Lung (tissue), 12 donors: ENCODE data around the gene SULT1A2. TPM values are rescaled to one million over a fixed set of nuclear protein-coding genes. Genes with fewer than 3 reads are reported as not detected.
"Not testable (repeated sequence)": the region's sequence is repeated elsewhere in the genome, so short reads cannot be mapped to it uniquely, and the experiment has no call there.

ENCODE experiments used
- ATAC-seq: fragments of 200-7000 bp; cut with Tn5 transposase; one replicate; pipeline ENCODE4 v1.9.1; 2020; ENCODE audit warnings: moderate number of reproducible peaks; ENCODE audit not compliant: insufficient read depth, low FRiP score
- DNase-seq, 3 donors: peaks; one replicate each; pipeline ENCODE4 v3.0.0-alpha.2; 2013 to 2017
- H3K27ac ChIP-seq, 2 donors: one replicate each; pipeline ENCODE4 v1.5.1; 2013; ENCODE audit warnings: mild to moderate bottlenecking in 2 of 2, moderate library complexity in 2 of 2, control low read depth in 1 of 2, inconsistent platforms in 1 of 2, low read depth in 1 of 2, low read length in 1 of 2
- H3K27me3 ChIP-seq, 3 donors: one replicate each; pipeline ENCODE4 v1.5.1; 2013; ENCODE audit warnings: low read length in 2 of 3; ENCODE audit not compliant: control insufficient read depth in 3 of 3, insufficient read depth in 3 of 3
- H3K36me3 ChIP-seq, 4 donors: one replicate each; pipeline ENCODE4 v1.5.1; 2013; ENCODE audit warnings: low read length in 4 of 4, mild to moderate bottlenecking in 1 of 4, moderate library complexity in 1 of 4; ENCODE audit not compliant: control insufficient read depth in 4 of 4, insufficient read depth in 4 of 4
- H3K4me1 ChIP-seq, 5 donors: one replicate each; pipeline ENCODE4 v1.5.1; 2013; ENCODE audit warnings: low read length in 5 of 5, mild to moderate bottlenecking in 2 of 5, moderate library complexity in 1 of 5; ENCODE audit not compliant: control insufficient read depth in 5 of 5, insufficient read depth in 5 of 5
- H3K4me3 ChIP-seq: one replicate; pipeline ENCODE4 v1.5.1; 2013; ENCODE audit warnings: mild to moderate bottlenecking, control low read depth, moderate library complexity
- H3K9ac ChIP-seq, 2 donors: one replicate each; pipeline ENCODE4 v1.5.1; 2013; ENCODE audit warnings: low read length in 2 of 2, control low read depth in 1 of 2; ENCODE audit not compliant: insufficient read depth in 1 of 2
- H3K9me3 ChIP-seq, 4 donors: one replicate each; pipeline ENCODE4 v1.5.1; 2013; ENCODE audit warnings: low read length in 3 of 4, mild to moderate bottlenecking in 1 of 4, moderate library complexity in 1 of 4; ENCODE audit not compliant: control insufficient read depth in 4 of 4, insufficient read depth in 3 of 4
- WGBS, 2 donors: extraction: QIAGEN DNeasy Blood & Tissue Kit; methylation state at CpG; one replicate each; pipeline ENCODE4 v1.1.7; 2013; 5-methylcytosine and 5-hydroxymethylcytosine counted together
- polyA plus RNA-seq, 2 donors: library from polyadenylated mRNA; stranded (reverse); fragments of 200-250 nt; gene quantifications; one replicate each; pipeline ENCODE4 v1.2.1, GENCODE V29; 2013
- total RNA-seq, 2 donors: library from RNA; depleted of rRNA in 1 of 2; stranded (reverse); fragments of >200 nt in 1 of 2; gene quantifications; one replicate each; pipeline ENCODE4 v1.2.1, GENCODE V29; 2014 to 2021
- TF ChIP-seq, protein P1 (sequence below): IDR thresholded peaks from 2 replicates; pipeline ENCODE4 v1.5.1; 2012; ENCODE audit warnings: mild to moderate bottlenecking; ENCODE audit errors: control extremely low read depth, extremely low read depth
- donor health status: control.
- donor health status: control.
- donor health status: Bipolar disorder and iron deficiency.
- donor health status: healthy.
- donor health status: DM: yes; HTN: yes; CAD: no.

Gene SULT1A2
- total and polyA plus RNA-seq, 4 donors, result 3.7 to 14.2 (median 6.1) TPM

DNA sequence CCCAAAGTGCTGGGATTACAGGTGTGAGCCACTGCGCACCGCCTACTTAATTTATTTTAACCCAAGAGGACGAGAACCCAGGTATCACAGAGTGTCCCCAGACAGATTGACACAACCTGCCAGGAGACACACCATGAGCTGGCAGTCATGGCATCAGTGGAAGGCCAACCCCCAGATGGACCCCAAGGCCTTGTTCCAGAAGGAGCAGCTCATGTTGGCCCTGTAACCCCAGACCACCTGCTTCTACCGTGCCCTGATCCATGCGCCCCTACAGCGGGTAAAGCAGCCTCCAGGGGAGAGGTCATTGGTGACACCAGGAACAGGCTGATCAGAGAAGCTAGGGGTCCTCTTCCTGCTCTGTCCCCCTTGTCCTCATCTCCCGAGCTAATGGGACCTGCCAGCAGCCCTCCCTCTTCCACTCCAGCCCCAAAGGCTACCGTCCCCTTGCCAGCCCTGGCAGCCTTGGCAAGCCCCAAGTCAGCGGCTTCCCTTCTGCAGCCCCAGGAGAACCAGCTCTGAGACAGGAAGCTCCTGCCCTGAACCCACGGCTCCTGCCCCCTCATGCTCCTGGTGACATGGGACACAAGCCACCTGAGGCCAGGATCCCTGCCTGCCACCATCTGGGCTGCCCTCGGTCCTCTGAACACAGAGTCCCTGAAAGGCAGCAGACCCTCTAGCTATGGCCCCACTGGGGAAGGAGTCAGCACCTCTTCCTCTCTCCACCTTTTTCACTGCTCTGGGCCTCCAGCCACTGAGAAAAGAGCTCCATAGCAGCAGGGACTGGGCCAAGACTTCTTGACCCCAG, 6.7 kb upstream of the SULT1A2 start:
- Histone ChIP-seq H3K9me3 (no peaks in the 10 kb centered on the region), H3K36me3 (peaks cover 0 to 17% (median 0%) of the 10 kb centered on the region in 4 donors), H3K27ac (peak overlapping the region in 1 of 2 donors; percentile 0), H3K27me3 (no peaks in the 10 kb centered on the region), H3K9ac (no peak overlapping the region), H3K4me3 (no peak overlapping the region), H3K4me1 (peaks cover 0 to 3% (median 0%) of the 10 kb centered on the region in 5 donors)
- TF ChIP-seq, protein P1, sequence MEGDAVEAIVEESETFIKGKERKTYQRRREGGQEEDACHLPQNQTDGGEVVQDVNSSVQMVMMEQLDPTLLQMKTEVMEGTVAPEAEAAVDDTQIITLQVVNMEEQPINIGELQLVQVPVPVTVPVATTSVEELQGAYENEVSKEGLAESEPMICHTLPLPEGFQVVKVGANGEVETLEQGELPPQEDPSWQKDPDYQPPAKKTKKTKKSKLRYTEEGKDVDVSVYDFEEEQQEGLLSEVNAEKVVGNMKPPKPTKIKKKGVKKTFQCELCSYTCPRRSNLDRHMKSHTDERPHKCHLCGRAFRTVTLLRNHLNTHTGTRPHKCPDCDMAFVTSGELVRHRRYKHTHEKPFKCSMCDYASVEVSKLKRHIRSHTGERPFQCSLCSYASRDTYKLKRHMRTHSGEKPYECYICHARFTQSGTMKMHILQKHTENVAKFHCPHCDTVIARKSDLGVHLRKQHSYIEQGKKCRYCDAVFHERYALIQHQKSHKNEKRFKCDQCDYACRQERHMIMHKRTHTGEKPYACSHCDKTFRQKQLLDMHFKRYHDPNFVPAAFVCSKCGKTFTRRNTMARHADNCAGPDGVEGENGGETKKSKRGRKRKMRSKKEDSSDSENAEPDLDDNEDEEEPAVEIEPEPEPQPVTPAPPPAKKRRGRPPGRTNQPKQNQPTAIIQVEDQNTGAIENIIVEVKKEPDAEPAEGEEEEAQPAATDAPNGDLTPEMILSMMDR, result no peak
- DNase-seq, result no peak
- 82 to 84% methylated on average over 11 of the region's 11 CpGs for WGBS, 2 donors
- no peak for ATAC-seq

DNA sequence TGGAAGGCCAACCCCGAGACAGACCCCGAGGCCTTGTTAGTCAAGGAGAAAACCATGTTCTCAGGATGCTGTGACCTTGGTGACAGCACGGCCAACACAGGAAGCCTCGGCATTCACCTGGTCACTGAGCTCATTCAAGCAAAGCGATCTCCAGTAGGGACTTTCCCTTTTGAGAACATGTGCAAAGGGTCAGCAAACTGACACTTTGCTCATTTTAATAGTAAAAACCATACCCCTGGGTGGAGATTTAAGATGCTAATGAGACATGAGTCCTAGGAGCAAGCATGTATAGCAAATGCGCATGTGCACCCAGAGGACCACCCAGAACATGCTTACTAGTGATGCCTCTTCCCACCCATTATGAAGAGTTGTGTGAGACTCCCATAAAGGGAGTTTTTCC, 5.7 kb upstream of the SULT1A2 start:
- Histone ChIP-seq H3K4me3 (no peak overlapping the region), H3K9me3 (no peaks in the 10 kb centered on the region), H3K9ac (no peak overlapping the region), H3K4me1 (peaks cover 0 to 6% (median 0%) of the 10 kb centered on the region in 5 donors), H3K36me3 (peaks cover 0 to 17% (median 0%) of the 10 kb centered on the region in 4 donors), H3K27ac (no peak overlapping the region), H3K27me3 (no peaks in the 10 kb centered on the region)
- 74 to 91% methylated on average over 4 to 5 of the region's 6 CpGs for WGBS, 2 donors
- DNase-seq, result no peak
- ATAC-seq, result no peak
- TF ChIP-seq, protein P1, result no peak

DNA sequence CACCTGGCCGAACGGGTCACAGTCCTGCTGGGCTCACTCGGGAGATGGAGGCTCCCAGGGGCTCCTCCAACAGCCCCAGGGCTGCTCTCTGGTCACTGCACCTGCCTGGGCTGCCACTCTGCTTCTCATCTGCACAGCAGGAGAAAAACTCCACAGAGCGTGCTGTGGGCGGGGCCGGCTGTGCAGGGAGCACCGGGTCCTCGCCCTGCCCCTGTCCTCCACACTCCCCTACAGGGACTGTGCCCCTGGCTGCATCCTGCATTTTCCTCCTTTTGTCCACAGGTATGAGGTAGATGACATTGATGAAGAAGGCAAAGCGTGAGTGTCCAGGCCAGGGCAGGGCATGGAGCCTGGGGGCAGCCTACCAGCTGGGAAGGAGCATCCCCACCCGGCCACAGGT, 5.2 kb upstream of the SULT1A2 start:
- H3K4me1 ChIP-seq, result peaks cover 0 to 10% (median 0%) of the 10 kb centered on the region in 5 donors
- H3K36me3 ChIP-seq, result peaks cover 0 to 17% (median 0%) of the 10 kb centered on the region in 4 donors
- H3K27me3 ChIP-seq, ATAC-seq, H3K9me3 ChIP-seq, DNase-seq, H3K27ac ChIP-seq, H3K9ac ChIP-seq, H3K4me3 ChIP-seq: not testable (repeated sequence)
- WGBS, 2 donors, result 83 to 86% methylated on average over 4 to 5 of the region's 10 CpGs

DNA sequence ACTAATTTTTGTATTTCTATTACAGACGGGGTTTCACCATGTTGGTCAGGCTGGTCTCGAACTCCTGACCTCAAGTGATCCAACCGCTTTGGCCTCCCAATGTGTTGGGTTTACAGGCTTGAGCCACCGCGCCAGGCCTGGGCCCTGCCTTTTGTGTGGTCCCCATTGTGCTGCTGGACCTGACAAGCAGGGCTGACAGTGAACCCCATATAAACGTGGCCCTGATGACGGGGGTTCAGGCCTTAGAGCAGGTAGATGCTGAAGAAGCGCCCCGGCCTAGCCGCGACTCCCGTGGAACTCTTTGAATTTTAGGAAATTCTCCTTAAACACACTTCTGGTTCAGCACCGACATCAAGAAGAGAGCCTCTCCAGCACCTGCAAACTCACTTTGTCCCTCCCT, 4.7 kb upstream of the SULT1A2 start:
- not testable (repeated sequence) for H3K27me3 ChIP-seq, H3K4me3 ChIP-seq, H3K27ac ChIP-seq, ATAC-seq, DNase-seq, H3K9me3 ChIP-seq, H3K9ac ChIP-seq
- peaks cover 0 to 14% (median 0%) of the 10 kb centered on the region in 4 donors for H3K36me3 ChIP-seq
- H3K4me1 ChIP-seq, result peaks cover 0 to 14% (median 4%) of the 10 kb centered on the region in 5 donors
- 91 to 93% methylated on average over 11 to 12 of the region's 13 CpGs for WGBS, 2 donors

DNA sequence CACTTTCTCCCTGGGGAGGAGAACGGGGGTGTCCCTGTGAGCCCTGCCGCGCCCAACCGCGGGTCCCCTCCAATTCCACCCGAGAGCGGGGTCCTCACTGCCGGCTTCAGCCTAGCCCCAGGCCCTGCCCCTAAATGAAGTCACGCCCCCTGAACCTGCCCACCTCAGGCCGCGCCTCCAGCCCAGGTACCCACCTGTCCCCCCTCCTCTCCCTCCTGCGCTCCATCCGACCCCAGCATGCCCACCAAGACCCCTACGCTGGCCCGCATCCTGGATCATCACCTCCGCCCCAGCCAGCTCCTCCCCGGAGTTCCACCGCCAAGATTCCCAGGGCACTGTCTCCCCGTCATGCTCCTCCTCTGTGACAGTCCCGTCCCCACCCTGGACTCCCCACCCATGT, 4.1 kb upstream of the SULT1A2 start:
- not testable (repeated sequence) for H3K27me3 ChIP-seq, ATAC-seq, H3K9me3 ChIP-seq, H3K9ac ChIP-seq, H3K27ac ChIP-seq, H3K4me3 ChIP-seq, H3K36me3 ChIP-seq, DNase-seq
- WGBS, 2 donors, result 57 to 70% methylated on average over 7 to 10 of the region's 20 CpGs
- H3K4me1 ChIP-seq, result peaks cover 0 to 19% (median 4%) of the 10 kb centered on the region in 5 donors

DNA sequence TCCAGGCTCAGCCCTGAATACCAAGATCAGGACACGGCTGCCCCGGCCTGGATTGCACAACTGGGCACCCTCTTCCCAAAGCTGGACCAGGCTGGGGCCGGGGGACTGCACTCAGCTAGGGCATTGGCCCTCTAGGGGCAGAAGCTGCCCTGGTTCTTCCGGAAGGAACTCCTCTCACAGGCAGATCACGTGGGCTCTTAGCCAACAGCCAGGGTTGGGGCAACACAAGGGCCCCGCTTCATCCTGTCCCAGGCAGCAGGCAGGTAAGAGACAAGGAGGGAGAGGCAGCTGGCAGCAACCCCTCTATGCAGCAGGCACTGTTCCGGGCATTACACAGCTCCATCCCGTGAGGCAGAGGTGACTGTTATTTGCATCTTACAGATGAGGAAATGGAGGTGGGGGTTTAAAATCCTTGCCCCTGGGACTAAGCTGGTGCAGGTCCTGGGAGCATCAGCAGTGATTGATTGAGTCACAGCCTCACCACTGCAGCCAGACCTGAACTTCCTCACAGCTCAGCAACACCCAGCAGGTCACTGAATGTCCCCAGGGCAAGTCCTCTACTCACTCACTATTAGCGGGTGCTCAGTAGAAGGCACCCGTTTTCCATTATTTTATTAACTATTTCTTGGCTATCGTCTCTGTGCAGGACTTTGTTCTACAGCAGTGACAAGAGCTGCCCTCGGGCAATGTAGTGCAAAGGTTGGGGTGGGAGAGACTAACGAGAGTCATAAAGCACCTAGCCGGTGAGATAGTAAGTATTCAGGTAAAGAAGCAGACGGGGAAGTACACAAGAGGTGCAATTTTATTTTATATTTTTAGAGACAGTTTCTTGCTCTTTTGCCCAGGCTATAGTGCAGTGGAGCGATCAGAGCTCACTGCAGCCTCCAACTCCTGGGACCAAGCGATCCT, 2.8 kb upstream of the SULT1A2 start:
- not testable (repeated sequence) for H3K9ac ChIP-seq, H3K36me3 ChIP-seq, H3K4me3 ChIP-seq, H3K27me3 ChIP-seq, H3K27ac ChIP-seq, H3K9me3 ChIP-seq, DNase-seq
- peak; percentile 24 for ATAC-seq
- WGBS, 2 donors, result no CpG with 5 or more reads among the region's 17 CpGs
- H3K4me1 ChIP-seq, result peaks cover 0 to 19% (median 4%) of the 10 kb centered on the region in 5 donors
